NCI-H82 (cell line): Measurements from ENCODE around the gene AFAP1.
A peak's percentile ranks its signal among the peaks of the same experiment; 100 is the strongest.

Source experiments
- DNase-seq: peaks from one replicate; lab custom pipeline; 2025; lab: John Stamatoyannopoulos, UW

AFAP1 gene

DNA sequence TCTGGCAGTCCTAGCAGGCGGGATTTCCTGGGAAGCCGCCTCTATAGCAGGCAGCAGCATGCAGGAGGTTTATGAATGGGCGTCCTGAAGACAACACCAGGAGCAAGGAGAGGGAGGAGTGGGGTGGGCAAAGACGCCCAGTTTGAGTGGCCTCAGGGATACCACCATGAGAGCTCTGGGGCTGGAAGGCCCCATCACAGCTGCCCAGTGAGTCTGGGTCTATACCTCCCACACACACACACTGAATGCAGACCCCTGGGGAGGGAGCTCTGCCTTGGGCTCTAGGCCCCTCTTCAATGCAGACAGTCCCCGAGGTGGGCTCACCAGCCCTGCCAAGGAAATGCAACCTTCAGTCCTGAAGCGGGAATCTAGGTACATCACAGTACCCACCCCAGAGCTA lies 98.6 kb downstream of the AFAP1 start:
- peak; percentile 3 for DNase-seq

DNA sequence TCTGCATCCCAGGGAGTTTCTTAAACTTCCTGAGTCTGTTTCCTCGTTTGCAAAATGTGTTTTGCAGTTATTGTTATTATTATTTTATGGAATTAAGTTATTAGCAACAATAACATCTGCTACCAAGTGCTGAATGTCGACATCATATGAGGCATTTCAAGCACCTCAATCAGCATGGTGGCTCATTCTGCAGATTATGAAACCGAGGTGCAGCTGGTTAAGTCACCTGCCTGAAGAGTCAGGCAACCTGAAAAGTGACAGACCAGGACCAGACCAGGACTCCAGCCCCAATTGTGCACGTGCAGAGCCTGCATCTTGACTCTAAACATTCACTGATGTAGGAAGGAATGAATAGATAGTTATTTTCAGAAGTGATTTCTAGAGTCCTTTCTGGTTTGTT lies 99.8 kb downstream of the AFAP1 start:
- no peak for DNase-seq

- DNase-seq, result no peak
Measured at GRCh38 chr4:7838136-7838782, 101.4 kb downstream of the AFAP1 start.

GRCh38 chr4:7837597-7838135 lies 102.0 kb downstream of the AFAP1 start:
- DNase-seq, result no peak

DNA sequence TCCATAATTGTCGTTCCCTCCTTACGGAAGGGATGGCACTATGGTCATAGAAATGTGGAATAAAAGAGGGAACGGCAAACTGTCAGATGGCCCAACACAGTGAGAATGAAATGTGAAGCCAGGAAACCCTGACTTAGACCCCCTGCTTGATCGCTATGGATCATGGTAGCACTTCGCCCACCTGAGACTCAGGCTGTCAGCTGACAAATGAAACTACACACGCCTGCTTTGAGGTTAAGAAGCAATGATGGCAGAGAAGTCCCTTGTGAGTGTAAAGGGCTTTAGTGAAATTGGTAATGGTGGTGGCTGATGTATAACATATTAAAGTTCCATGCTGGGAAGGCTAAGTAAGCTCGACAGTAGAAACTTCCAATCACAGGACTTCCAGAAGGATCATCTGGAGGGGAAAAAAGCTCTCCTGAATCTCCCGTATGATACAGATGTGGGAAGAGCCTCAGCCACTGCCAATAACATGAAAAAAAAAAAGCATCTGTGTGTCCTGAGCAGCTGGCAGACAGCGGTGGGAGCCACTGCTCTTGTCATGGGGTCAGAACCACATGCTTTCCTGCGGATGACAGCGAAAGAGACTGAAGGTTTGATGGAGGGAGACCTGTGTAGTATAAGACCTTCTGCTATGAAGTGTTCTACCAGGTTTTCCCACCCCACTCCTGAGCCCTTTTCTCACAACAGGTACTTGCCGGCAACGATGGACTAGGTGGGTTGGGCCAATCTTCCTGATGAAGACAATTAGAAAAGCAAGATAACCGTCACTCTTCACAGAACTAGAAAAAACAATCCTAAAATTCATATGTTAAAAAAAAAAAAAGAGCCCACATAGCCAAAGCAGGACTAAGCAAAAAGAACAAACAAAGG lies 107.6 kb downstream of the AFAP1 start:
- DNase-seq, result no peak

DNA sequence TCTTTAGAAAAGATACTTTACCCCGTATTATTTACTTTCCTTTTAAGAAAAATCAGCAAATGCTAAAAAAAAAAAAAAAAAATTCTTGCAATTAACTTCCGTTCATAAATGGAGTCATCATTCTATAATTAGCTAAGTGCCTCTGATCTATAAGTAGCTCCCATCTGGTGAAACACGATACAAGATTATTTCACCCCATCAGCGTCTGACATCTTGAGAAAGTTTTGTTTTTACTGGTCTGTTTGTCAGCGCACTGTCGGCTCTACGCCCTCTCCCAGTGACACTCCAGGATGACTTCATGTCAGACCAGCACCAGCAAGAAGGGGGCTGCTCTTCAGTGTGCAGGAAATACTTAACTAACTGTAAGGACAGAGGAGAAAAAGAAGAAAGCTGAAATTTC lies 108.3 kb downstream of the AFAP1 start:
- DNase-seq, result peak; percentile 82

- no peak for DNase-seq
Measured at GRCh38 chr4:7830747-7831146, 108.9 kb downstream of the AFAP1 start.

- no peak for DNase-seq
Measured at GRCh38 chr4:7829652-7830580, 109.7 kb downstream of the AFAP1 start.

GRCh38 chr4:7828793-7829301 lies 110.8 kb downstream of the AFAP1 start:
- no peak for DNase-seq

DNA sequence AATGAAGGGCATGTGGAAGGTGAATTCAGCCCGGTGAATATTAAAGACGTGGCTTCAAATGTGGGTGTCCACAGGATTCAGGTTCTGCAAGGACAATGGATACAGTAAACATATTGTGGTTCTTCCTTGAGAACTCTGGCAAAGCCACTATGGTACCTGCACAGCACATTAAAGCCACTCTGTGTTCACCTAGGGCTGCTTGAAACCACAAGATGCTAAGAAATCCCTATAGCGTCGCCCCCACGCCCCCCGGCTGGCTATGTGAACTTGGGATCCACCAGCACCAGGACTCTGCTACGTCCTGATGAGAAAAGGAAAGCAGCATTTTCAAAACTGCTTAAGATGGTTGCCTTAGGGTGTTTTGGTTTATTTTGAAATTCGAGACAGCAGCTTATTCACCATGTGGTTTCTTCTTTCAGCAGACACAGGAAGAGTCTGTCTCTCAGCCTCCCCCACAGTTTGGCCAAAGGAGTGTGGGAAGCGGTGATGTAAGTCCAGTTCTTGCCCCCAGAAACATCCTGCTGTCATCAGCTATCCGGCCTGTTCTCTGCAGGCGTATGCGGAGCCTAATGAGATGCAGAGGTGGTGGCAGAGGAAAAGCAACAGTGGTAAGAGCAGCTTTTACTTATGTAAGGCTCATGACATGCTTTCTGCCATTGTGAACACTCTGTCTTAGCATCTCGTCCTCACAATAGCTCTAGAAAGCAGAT lies 111.5 kb downstream of the AFAP1 start:
- DNase-seq, result no peak

DNA sequence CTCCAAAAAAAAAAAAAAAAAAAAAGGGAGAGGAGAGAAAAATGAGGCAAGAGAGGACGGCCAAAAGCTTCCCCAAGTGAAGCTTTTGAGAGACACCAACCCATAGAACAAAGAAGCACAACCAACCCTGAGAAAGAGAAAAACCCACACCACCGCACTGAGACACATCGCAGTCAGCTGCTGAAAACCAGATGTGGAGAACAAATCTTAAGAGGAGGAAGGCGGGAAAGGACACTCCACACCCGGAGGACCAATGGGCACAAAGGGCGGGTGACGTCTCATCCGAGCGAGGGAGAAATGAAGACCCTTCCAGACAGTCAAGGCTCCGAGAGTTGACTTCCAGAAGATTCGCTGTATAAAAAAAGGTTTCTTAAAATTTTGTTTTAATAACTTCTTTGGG lies 112.1 kb downstream of the AFAP1 start:
- DNase-seq, result no peak

DNA sequence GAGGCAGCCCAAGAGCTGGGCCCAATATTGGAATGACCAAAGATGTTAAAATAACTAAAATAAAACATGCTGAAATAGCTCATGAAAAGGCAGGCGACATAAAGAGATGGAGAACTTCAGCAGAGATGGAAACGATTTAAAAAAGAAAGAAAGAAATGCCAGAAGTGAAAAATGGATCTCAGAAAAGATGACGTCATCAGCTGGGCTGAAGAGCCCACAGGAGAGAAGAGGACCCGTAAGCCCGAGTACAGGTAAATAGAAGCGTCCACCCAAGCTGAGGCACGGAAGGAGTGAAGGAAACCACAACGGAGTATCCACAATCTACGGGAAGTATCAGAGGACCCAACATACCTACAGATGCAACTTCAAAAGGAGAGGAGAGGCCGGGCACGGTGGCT lies 112.8 kb downstream of the AFAP1 start:
- DNase-seq, result no peak

DNA sequence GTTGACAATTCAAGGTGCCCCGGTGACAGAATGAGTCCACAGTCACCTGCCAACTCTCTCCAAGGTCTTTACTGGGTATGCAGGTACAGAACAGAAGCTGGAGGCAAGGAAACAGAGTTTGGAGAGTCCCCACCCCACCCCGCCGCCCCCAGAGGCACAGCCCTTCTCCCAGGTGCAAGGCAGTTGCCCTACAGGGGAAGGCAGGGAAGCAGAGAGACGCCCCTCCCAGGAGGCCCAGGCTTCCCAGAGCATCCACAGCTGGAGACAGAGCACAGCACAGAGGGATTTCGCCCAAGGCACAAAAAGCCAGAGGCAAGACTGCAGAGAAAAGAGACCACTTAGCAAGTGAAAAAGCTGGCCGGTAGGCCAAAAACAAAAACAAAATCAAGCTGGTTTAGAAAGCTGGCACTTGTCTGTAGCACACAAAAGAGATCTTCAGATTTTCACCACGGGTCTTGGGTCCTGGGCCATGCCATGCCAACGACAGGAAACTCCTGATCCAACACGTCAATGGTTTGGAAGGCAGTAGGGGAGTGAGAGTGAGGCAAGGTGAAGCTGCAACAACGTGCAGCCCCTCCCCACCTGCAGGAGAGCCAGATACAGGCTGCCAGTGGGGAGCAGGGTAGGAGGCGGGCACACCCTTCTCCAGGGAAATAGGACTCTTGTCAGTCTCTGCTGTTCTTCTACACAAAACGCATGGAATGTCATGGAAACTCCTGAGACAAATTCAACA lies 113.3 kb downstream of the AFAP1 start:
- DNase-seq, result no peak

DNA sequence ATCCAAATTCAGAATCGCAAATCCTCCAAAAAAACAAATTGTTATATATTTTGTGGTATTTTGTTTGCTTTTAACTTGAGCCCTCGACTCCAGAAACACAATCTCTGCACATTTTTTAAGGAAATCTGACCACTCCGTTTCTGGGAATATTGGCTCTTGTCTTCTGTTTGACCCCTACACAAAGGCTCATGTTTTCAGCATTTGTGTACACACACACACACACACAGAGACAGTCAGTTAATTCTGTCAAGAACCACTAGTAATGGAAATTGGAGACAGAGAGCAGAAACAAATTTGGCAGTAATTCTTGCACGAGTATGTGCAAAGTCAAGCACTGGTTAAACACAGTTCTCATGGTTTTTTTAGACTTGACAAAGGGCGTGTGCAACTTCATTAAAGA lies 115.4 kb downstream of the AFAP1 start:
- DNase-seq, result no peak

DNA sequence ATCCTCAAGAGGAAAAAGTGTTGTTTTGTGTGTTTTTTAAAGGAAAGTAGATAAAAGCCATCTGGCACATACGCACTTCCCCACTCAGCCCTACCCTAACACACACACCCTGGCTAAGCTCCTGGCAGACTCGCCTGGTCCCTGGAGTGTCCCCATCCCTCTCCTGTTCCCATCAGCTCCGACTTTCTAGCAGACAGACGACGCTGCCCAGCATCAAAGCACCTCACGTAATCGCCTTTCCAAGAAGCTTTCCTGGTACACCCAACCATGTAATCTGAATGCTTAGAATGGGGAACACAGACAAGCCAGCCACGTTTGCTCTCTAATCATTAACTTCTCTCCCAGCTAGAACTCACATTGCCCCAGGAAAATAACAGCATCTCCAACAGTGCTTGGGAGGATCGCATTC lies 116.2 kb downstream of the AFAP1 start:
- DNase-seq, result peak; percentile 5

DNA sequence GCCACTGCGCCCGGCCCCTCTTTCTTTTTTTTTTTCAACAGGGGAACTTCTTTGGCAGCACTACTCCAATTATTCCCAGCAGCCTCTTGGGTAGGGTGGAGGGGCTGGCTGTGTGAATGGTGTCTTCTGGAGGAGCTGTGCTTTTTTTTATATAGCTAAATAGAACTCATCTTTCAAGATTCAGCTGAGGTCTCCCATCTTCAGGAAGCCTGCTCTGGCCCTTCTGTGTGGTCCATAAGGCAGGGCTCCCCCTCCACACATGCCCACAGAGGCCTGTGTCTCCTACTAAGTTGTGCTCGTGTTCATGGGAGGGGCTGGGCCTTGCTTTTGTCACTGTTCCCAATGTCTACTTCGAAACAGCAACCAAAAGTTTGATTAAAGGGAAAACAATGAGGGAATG lies 116.8 kb downstream of the AFAP1 start:
- no peak for DNase-seq

- DNase-seq, result no peak
Measured at GRCh38 chr4:7822137-7822505, 117.5 kb downstream of the AFAP1 start.

- no peak for DNase-seq
Measured at GRCh38 chr4:7821245-7822136, 118.2 kb downstream of the AFAP1 start.

DNA sequence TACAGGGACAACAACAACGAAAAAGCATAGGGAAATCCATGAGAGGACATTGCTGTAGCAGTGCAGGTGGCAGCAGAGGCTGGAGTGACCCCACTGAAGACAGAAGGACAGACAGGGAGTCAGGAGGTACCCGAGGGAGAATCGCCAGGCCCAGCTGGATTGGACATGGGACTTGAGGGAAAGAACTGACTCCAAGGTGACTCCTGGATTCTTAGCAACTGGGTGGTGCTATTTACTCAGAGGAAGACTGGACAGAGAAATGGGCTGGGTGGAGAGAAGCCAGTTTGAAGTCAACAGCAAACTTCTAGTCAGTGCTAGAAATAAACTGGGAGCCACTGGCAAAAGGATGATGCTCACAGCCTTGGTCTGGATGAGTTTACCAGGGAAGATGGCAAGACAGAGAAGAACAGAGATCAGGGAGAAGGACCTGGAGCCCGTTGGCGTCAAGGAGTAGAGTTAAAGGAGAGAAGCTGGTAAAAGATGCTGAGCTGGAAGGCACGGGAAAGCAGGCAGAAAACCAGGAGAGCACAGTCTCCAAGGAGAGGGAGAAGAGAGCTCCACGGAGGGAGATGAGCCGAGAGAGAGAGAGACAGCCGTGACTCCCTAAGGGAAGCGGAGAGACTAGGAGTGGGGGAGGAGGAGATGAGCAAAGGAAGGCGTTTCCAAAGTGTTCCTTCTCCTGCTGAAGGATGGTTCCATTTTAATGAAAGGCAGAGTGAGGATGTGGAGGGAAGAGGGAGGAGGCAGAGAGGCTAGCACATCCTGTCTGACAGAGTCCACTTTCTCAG lies 119.4 kb downstream of the AFAP1 start:
- no peak for DNase-seq
